Spleen (tissue), 11 donors: ENCODE results near the gene GDPD3. TPM values are rescaled to one million over a fixed set of nuclear protein-coding genes. Genes with fewer than 3 reads are reported as not detected.

Experiments
- DNase-seq: peaks from one replicate; pipeline ENCODE4 v3.0.0-alpha.2; 2020
- H3K27ac ChIP-seq, 8 donors: fragments of 200-600 bp; sonication (generic) in 7 of 8; 1 replicate in 4 of 8; 2 replicates in 4 of 8; pipeline versions ENCODE4 v1.5.0 to v1.8.0; 2016 to 2021; ENCODE audit warnings: inconsistent platforms in 4 of 8, mild to moderate bottlenecking in 4 of 8, moderate library complexity in 1 of 8
- H3K27me3 ChIP-seq, 7 donors: fragments of 200-600 bp; sonication (generic) in 6 of 7; replicated peaks in 1 of 7; 1 replicate in 4 of 7; 2 replicates in 3 of 7; pipeline versions ENCODE4 v1.5.0 to v1.8.0; 2016 to 2021; ENCODE audit warnings: inconsistent platforms in 3 of 7, mild to moderate bottlenecking in 1 of 7
- H3K36me3 ChIP-seq, 6 donors: fragments of 200-600 bp; sonication (generic) in 5 of 6; 1 replicate in 4 of 6; 2 replicates in 2 of 6; pipeline versions ENCODE4 v1.5.0 to v1.8.0; 2016 to 2021; ENCODE audit warnings: inconsistent platforms in 2 of 6
- H3K4me1 ChIP-seq, 6 donors: fragments of 200-600 bp; sonication (generic) in 5 of 6; 1 replicate in 3 of 6; 2 replicates in 3 of 6; pipeline versions ENCODE4 v1.5.0 to v1.8.0; 2016 to 2021; ENCODE audit warnings: inconsistent platforms in 3 of 6
- H3K4me3 ChIP-seq, 8 donors: fragments of 200-600 bp; sonication (generic) in 7 of 8; 1 replicate in 4 of 8; 2 replicates in 4 of 8; pipeline versions ENCODE4 v1.5.0 to v1.8.0; 2016 to 2021; ENCODE audit warnings: inconsistent platforms in 4 of 8, mild to moderate bottlenecking in 4 of 8, moderate library complexity in 2 of 8
- H3K9me3 ChIP-seq, 8 donors: fragments of 200-600 bp; sonication (generic) in 7 of 8; 1 replicate in 4 of 8; 2 replicates in 4 of 8; pipeline versions ENCODE4 v1.5.0 to v1.8.0; 2016 to 2021; ENCODE audit warnings: inconsistent platforms in 4 of 8
- CTCF ChIP-seq, 11 experiments: fragments of 200-600 bp in 7 of 11; fragments of 450-650 bp in 4 of 11; sonication (generic) in 4 of 11; IDR thresholded peaks in 8 of 11; conservative IDR thresholded peaks in 3 of 11; 1 replicate in 7 of 11; 2 replicates in 4 of 11; pipeline versions ENCODE4 v1.4.0 to v1.8.0; 2016 to 2021; ENCODE audit warnings: antibody characterized with exemption in 11 of 11, inconsistent platforms in 4 of 11, mild to moderate bottlenecking in 1 of 11
- POLR2A ChIP-seq, 3 donors: fragments of 450-650 bp; IDR thresholded peaks; one replicate each; pipeline ENCODE4 v1.5.1; 2017; ENCODE audit warnings: antibody characterized with exemption in 3 of 3, mild to moderate bottlenecking in 1 of 3
- POLR2AphosphoS5 ChIP-seq, 3 donors: sonication (generic); formaldehyde crosslinking; IDR thresholded peaks; one replicate each; pipeline ENCODE4 v1.5.1; 2017; ENCODE audit warnings: antibody characterized with exemption in 3 of 3
- WGBS, 5 donors: extraction: QIAGEN DNeasy Blood & Tissue Kit in 3 of 5; methylation state at CpG; one replicate each; pipeline versions ENCODE4 v1.1.5 to v1.1.7; 2013 to 2018; 5-methylcytosine and 5-hydroxymethylcytosine counted together
- intact Hi-C: fragments of 100-400 bp; cut with DNase I; formaldehyde crosslinking; loops from one replicate; pipeline ENCODE4 v1.15.0; 2023; ENCODE audit warnings: low total_unique reads
- polyA plus RNA-seq, 3 donors: library from polyadenylated mRNA; stranded (reverse); fragments of 200-250 nt; gene quantifications; one replicate each; pipeline ENCODE4 v1.2.1, GENCODE V29; 2013
- total RNA-seq, 7 donors: library from RNA; depleted of rRNA in 3 of 7; stranded (reverse); fragments of >200 nt in 3 of 7; fragmentation: NEBNext Ultra II Directional in 4 of 7; extraction: Animal tissue kit (Norgen Biotek cat#: 25700) in 4 of 7; gene quantifications; one replicate each; pipeline versions ENCODE4 v1.1.0 to v1.2.1, GENCODE V29; 2016 to 2021
- donor health status: healthy with polysubstance abuse.
- donor health status: DM: no; HTN: no; CAD: no; lungs with moderate emphysema.
- donor health status: DM: no; HTN: no; CAD: no.
- donor health status: Bipolar disorder and iron deficiency.
- donor health status: healthy.
- donor health status: DM: no; HTN: no; CAD: no.
- donor health status: DM: yes; HTN: yes; CAD: no.

Gene GDPD3
- total and polyA plus RNA-seq, 10 donors, result 4.3 to 18.0 (median 10.7) TPM

GRCh38 chr16:30069611-30070462 lies 43.5 kb downstream of the GDPD3 start:
- TF ChIP-seq POLR2A (IDR thresholded peaks at IDR 0.05) (no peak), POLR2AphosphoS5 (IDR thresholded peaks at IDR 0.05) (peak in 2 of 3 donors; percentile 42 to 61)
- H3K9me3 ChIP-seq, result no peaks in the 10 kb centered on the region
- peak overlapping the region in 7 of 8 donors; percentile 14 to 100 (median 58) for H3K27ac ChIP-seq
- peak overlapping the region in 1 of 8 donors; percentile 0 for H3K4me3 ChIP-seq
- no peak for DNase-seq
- H3K36me3 ChIP-seq, result peaks cover 10 to 73% (median 68%) of the 10 kb centered on the region in 6 donors
- 76 to 87% (median 83%) methylated on average over 30 to 31 of the region's 31 CpGs for WGBS, 5 donors
- intact Hi-C loops, result no loop called here
- H3K4me1 ChIP-seq, result peaks cover 28 to 63% (median 51%) of the 10 kb centered on the region in 6 donors
- H3K27me3 ChIP-seq, result no peaks in the 10 kb centered on the region

- H3K27me3 ChIP-seq, result no peaks in the 10 kb centered on the region
- 82 to 98% (median 84%) methylated on average over 9 to 17 of the region's 17 CpGs for WGBS, 5 donors
- TF ChIP-seq POLR2A (IDR thresholded peaks at IDR 0.05) (no peak), POLR2AphosphoS5 (IDR thresholded peaks at IDR 0.05) (peak in 2 of 3 donors; percentile 8 to 41), CTCF (IDR thresholded peaks at IDR 0.05 in 8 of 11, conservative IDR thresholded peaks at IDR 0.05 in 3 of 11) (peak in 10 of 11 experiments; percentile 16 to 62 (median 38))
- H3K4me3 ChIP-seq, result peak overlapping the region in 1 of 8 donors; percentile 0
- peaks cover 10 to 73% (median 68%) of the 10 kb centered on the region in 6 donors for H3K36me3 ChIP-seq
- DNase-seq, result no peak
- intact Hi-C loops, result no loop called here
- H3K27ac ChIP-seq, result peak overlapping the region in 6 of 8 donors; percentile 17 to 100 (median 79)
- H3K9me3 ChIP-seq, result no peaks in the 10 kb centered on the region
- peaks cover 25 to 68% (median 50%) of the 10 kb centered on the region in 6 donors for H3K4me1 ChIP-seq
Measured at GRCh38 chr16:30068750-30069610, 44.4 kb downstream of the GDPD3 start.

GRCh38 chr16:30068333-30068732 lies 45.0 kb downstream of the GDPD3 start:
- Histone ChIP-seq H3K36me3 (peaks cover 10 to 68% (median 65%) of the 10 kb centered on the region in 6 donors), H3K4me3 (peak overlapping the region in 1 of 8 donors; percentile 0), H3K27me3 (no peaks in the 10 kb centered on the region), H3K4me1 (peaks cover 32 to 75% (median 57%) of the 10 kb centered on the region in 6 donors), H3K27ac (peak overlapping the region in 5 of 8 donors; percentile 17 to 100 (median 97)), H3K9me3 (no peaks in the 10 kb centered on the region)
- WGBS, 5 donors, result 71 to 86% (median 76%) methylated on average over 9 of the region's 9 CpGs
- DNase-seq, result no peak
- intact Hi-C loops, result no loop called here
- TF ChIP-seq CTCF (IDR thresholded peaks at IDR 0.05 in 8 of 11, conservative IDR thresholded peaks at IDR 0.05 in 3 of 11) (no peak), POLR2AphosphoS5 (IDR thresholded peaks at IDR 0.05) (no peak), POLR2A (IDR thresholded peaks at IDR 0.05) (no peak)

- intact Hi-C loops, result no loop called here
- no peak for DNase-seq
- H3K9me3 ChIP-seq, result no peaks in the 10 kb centered on the region
- no peaks in the 10 kb centered on the region for H3K27me3 ChIP-seq
- peak overlapping the region in 7 of 8 donors; percentile 27 to 100 (median 98) for H3K27ac ChIP-seq
- no peak for TF ChIP-seq CTCF (IDR thresholded peaks at IDR 0.05 in 8 of 11, conservative IDR thresholded peaks at IDR 0.05 in 3 of 11)
- TF ChIP-seq POLR2AphosphoS5 (IDR thresholded peaks at IDR 0.05), result no peak
- TF ChIP-seq POLR2A (IDR thresholded peaks at IDR 0.05), result no peak
- H3K4me3 ChIP-seq, result peak overlapping the region in 6 of 8 donors; percentile 65 to 99 (median 90)
- peaks cover 33 to 78% (median 62%) of the 10 kb centered on the region in 6 donors for H3K4me1 ChIP-seq
- peaks cover 10 to 60% (median 57%) of the 10 kb centered on the region in 6 donors for H3K36me3 ChIP-seq
- 77 to 87% (median 81%) methylated on average over 6 of the region's 6 CpGs for WGBS, 5 donors
Measured at GRCh38 chr16:30067584-30067916, 45.8 kb downstream of the GDPD3 start.
